ENCODE results near the gene SERGEF. TPM values are rescaled to one million over a fixed set of nuclear protein-coding genes. Genes with fewer than 3 reads are reported as not detected.

SERGEF gene
- total and polyA plus RNA-seq, 12 donors: 14.8 to 105 (median 19.9) TPM

- intact Hi-C loops (cut with DNase I): loop anchor here in 4 of 10 donors (10.0 kb wide), 2 partner anchors 77 to 207 kb away; no protein-coding TSS in a partner anchor
- Histone ChIP-seq H3K27me3 (no peaks in the 10 kb centered on the region), H3K4me3 (no peak overlapping the region), H3K27ac (no peak overlapping the region), H3K36me3 (no peaks in the 10 kb centered on the region), H3K9me3 (no peaks in the 10 kb centered on the region), H3K4me1 (no peaks in the 10 kb centered on the region)
- ATAC-seq (no peak), DNase-seq (no peak)
- no peak for TF ChIP-seq CTCF (IDR thresholded peaks at IDR 0.05)
- 93 to 94% methylated on average over 2 of the region's 2 CpGs for WGBS, 2 donors
These were observed 244.9 kb downstream of the SERGEF start for GRCh38 chr11:17767914-17768313.

GRCh38 chr11:17767301-17767885 is 245.5 kb downstream of the SERGEF start:
- 68 to 81% methylated on average over 7 of the region's 7 CpGs for WGBS, 2 donors
- no peak overlapping the region for H3K27ac ChIP-seq
- TF ChIP-seq CTCF (IDR thresholded peaks at IDR 0.05): no peak
- no peaks in the 10 kb centered on the region for H3K9me3 ChIP-seq
- DNase-seq (no peak), ATAC-seq (peak in 1 of 8 donors; percentile 21)
- no peaks in the 10 kb centered on the region for H3K4me1 ChIP-seq
- intact Hi-C loops (cut with DNase I): loop anchor here in 4 of 10 donors (10.0 kb wide), 2 partner anchors 77 to 207 kb away; no protein-coding TSS in a partner anchor
- H3K27me3 ChIP-seq: no peaks in the 10 kb centered on the region
- H3K36me3 ChIP-seq: no peaks in the 10 kb centered on the region
- H3K4me3 ChIP-seq: no peak overlapping the region

- Histone ChIP-seq H3K4me1 (no peaks in the 10 kb centered on the region), H3K27me3 (no peaks in the 10 kb centered on the region), H3K27ac (no peak overlapping the region), H3K4me3 (no peak overlapping the region), H3K9me3 (no peaks in the 10 kb centered on the region), H3K36me3 (no peaks in the 10 kb centered on the region)
- WGBS, 2 donors: 73 to 93% methylated on average over 5 of the region's 5 CpGs
- no peak for ATAC-seq
- no peak for TF ChIP-seq CTCF (IDR thresholded peaks at IDR 0.05)
- intact Hi-C loops (cut with DNase I): loop anchor here in 4 of 10 donors (10.0 kb wide), 2 partner anchors 78 to 208 kb away; no protein-coding TSS in a partner anchor
- no peak for DNase-seq
These were observed 246.3 kb downstream of the SERGEF start for GRCh38 chr11:17766590-17766989.

GRCh38 chr11:17766073-17766359 is 246.8 kb downstream of the SERGEF start:
- Histone ChIP-seq H3K9me3 (no peaks in the 10 kb centered on the region), H3K4me1 (no peaks in the 10 kb centered on the region), H3K27me3 (no peaks in the 10 kb centered on the region), H3K27ac (no peak overlapping the region), H3K36me3 (no peaks in the 10 kb centered on the region), H3K4me3 (no peak overlapping the region)
- intact Hi-C loops (cut with DNase I): loop anchor here in 4 of 10 donors (10.0 kb wide), 2 partner anchors 79 to 209 kb away; no protein-coding TSS in a partner anchor
- 94 to 96% methylated on average over 8 of the region's 8 CpGs for WGBS, 2 donors
- DNase-seq (no peak), ATAC-seq (no peak)
- TF ChIP-seq CTCF (IDR thresholded peaks at IDR 0.05): no peak

Data from heart right ventricle (tissue), 16 donors.